GM18499 (cell line): Measurements from ENCODE around the gene CCDC88B.

Source experiments
- ATAC-seq: cut with Tn5 transposase; IDR thresholded peaks from one replicate; pipeline ENCODE4 v1.9.1; 2021; ENCODE audit warnings: moderate number of reproducible peaks; ENCODE audit not compliant: insufficient read depth, unreplicated experiment

The CCDC88B gene

GRCh38 chr11:64406221-64406946 is 66.4 kb downstream of the CCDC88B start:
- ATAC-seq, result no peak
